Ovary (tissue), 9 donors: ENCODE data around the gene GTF3C1. TPM values are rescaled to one million over a fixed set of nuclear protein-coding genes. Genes with fewer than 3 reads are reported as not detected.

Experiments used
- DNase-seq, 5 donors: peaks; one replicate each; pipeline ENCODE4 v3.0.0-alpha.2; 2019 to 2020
- H3K27ac ChIP-seq, 2 donors: fragments of 200-600 bp; one replicate each; pipeline versions ENCODE4 v1.5.1 to v1.8.0; 2019 to 2022
- H3K27me3 ChIP-seq: fragments of 200-600 bp; one replicate; pipeline ENCODE4 v1.8.0; 2022
- H3K36me3 ChIP-seq: fragments of 200-600 bp; sonication (generic); one replicate; pipeline ENCODE4 v1.5.1; 2019
- H3K4me1 ChIP-seq: one replicate; pipeline ENCODE4 v1.8.1; 2013; ENCODE audit warnings: mild to moderate bottlenecking, moderate library complexity; ENCODE audit not compliant: insufficient read depth
- H3K4me3 ChIP-seq: fragments of 200-600 bp; sonication (generic); one replicate; pipeline ENCODE4 v1.5.1; 2017
- H3K9me3 ChIP-seq, 2 donors: fragments of 200-600 bp in 1 of 2; sonication (generic) in 1 of 2; one replicate each; pipeline versions ENCODE4 v1.5.1 to v1.8.1; 2013 to 2019; ENCODE audit warnings: mild to moderate bottlenecking in 1 of 2, moderate library complexity in 1 of 2
- CTCF ChIP-seq, 3 donors: fragments of 450-650 bp in 2 of 3; fragments of 200-600 bp in 1 of 3; IDR thresholded peaks; one replicate each; pipeline versions ENCODE4 v1.5.1 to v1.8.0; 2016 to 2022; ENCODE audit warnings: antibody characterized with exemption in 3 of 3, mild to moderate bottlenecking in 1 of 3
- EP300 ChIP-seq: sonication (generic); formaldehyde crosslinking; IDR thresholded peaks from one replicate; pipeline ENCODE4 v1.6.1; 2017; ENCODE audit warnings: antibody characterized with exemption
- POLR2A ChIP-seq: fragments of 450-650 bp; IDR thresholded peaks from one replicate; pipeline ENCODE4 v1.6.1; 2017; ENCODE audit warnings: antibody characterized with exemption, mild to moderate bottlenecking, moderate library complexity
- WGBS, 3 donors: extraction: QIAGEN DNeasy Blood & Tissue Kit in 1 of 3; methylation state at CpG; one replicate each; pipeline versions ENCODE4 v1.1.5 to v1.1.7; 2013 to 2017; 5-methylcytosine and 5-hydroxymethylcytosine counted together
- intact Hi-C, 4 donors: fragments of 100-400 bp; cut with DNase I; formaldehyde crosslinking; loops; one replicate each; pipeline versions ENCODE4 v1.11.0 to v1.15.1; 2022 to 2023
- polyA plus RNA-seq, 2 donors: library from polyadenylated mRNA; stranded (reverse); fragments of 200-250 nt in 1 of 2; fragments of 350-450 nt in 1 of 2; fragmentation: Illumina TruSeq in 1 of 2; extraction: RNeasy Lipid Tissue Mini Kit (QIAGEN cat#74804) in 1 of 2; gene quantifications; one replicate each; pipeline ENCODE4 v1.2.3, GENCODE V29; 2013 to 2014
- total RNA-seq, 7 donors: library from RNA; depleted of rRNA in 2 of 7; stranded (reverse); fragments of >200 nt in 2 of 7; fragmentation: NEBNext Ultra II Directional in 3 of 7; extraction: Animal tissue kit (Norgen Biotek cat#: 25700) in 3 of 7; gene quantifications; one replicate each; pipeline versions ENCODE4 v1.1.0 to v1.2.4, GENCODE V29; 2016 to 2023
- donor health status: DM: no; HTN: no; CAD: no; lungs with moderate emphysema.
- donor health status: DM: no; HTN: no; CAD: no.
- donor health status: Bipolar disorder and iron deficiency.
- donor health status: DM: yes; HTN: yes; CAD: no.
- donor health status: DM: no; HTN: no; CAD: no.
- donor health status: DM: yes; HTN: yes; CAD: no.

GTF3C1 gene
- total and polyA plus RNA-seq, 9 donors: 33.9 to 71.7 (median 52.7) TPM

GRCh38 chr16:27441998-27442397 is 107.7 kb downstream of the GTF3C1 start:
- TF ChIP-seq CTCF (IDR thresholded peaks at IDR 0.05) (no peak), POLR2A (no peak), EP300 (no peak)
- DNase-seq: no peak
- WGBS, 3 donors: 92 to 96% (median 94%) methylated on average over 8 of the region's 8 CpGs
- no peaks in the 10 kb centered on the region for H3K4me1 ChIP-seq
- no peaks in the 10 kb centered on the region for H3K27me3 ChIP-seq
- intact Hi-C loops: no loop called here
- H3K4me3 ChIP-seq: no peak overlapping the region
- no peaks in the 10 kb centered on the region for H3K36me3 ChIP-seq
- no peaks in the 10 kb centered on the region for H3K9me3 ChIP-seq
- no peak overlapping the region for H3K27ac ChIP-seq

- Histone ChIP-seq H3K4me1 (no peaks in the 10 kb centered on the region), H3K36me3 (no peaks in the 10 kb centered on the region), H3K27ac (no peak overlapping the region), H3K4me3 (no peak overlapping the region), H3K9me3 (no peaks in the 10 kb centered on the region), H3K27me3 (no peaks in the 10 kb centered on the region)
- DNase-seq: peak in 1 of 5 donors; percentile 39
- TF ChIP-seq EP300 (no peak), POLR2A (no peak), CTCF (IDR thresholded peaks at IDR 0.05) (no peak)
- intact Hi-C loops: no loop called here
- 15 to 45% (median 31%) methylated on average over 5 of the region's 5 CpGs for WGBS, 3 donors
Observed at GRCh38 chr16:27441276-27441675, 108.4 kb downstream of the GTF3C1 start.

- H3K27me3 ChIP-seq: no peaks in the 10 kb centered on the region
- DNase-seq: peak in 2 of 5 donors; percentile 1 to 8
Observed at GRCh38 chr16:27439271-27440018, 110.3 kb downstream of the GTF3C1 start.

GRCh38 chr16:27437946-27438345 is 111.8 kb downstream of the GTF3C1 start:
- WGBS, 3 donors: 89 to 90% (median 90%) methylated on average over 6 of the region's 6 CpGs
- no peaks in the 10 kb centered on the region for H3K27me3 ChIP-seq
- no peaks in the 10 kb centered on the region for H3K36me3 ChIP-seq
- intact Hi-C loops: no loop called here
- no peaks in the 10 kb centered on the region for H3K4me1 ChIP-seq
- no peak overlapping the region for H3K4me3 ChIP-seq
- no peak for TF ChIP-seq CTCF (IDR thresholded peaks at IDR 0.05)
- no peak for TF ChIP-seq POLR2A
- TF ChIP-seq EP300: no peak
- no peaks in the 10 kb centered on the region for H3K9me3 ChIP-seq
- H3K27ac ChIP-seq: no peak overlapping the region
- peak in 1 of 5 donors; percentile 2 for DNase-seq

More at GRCh38 chr16:27439271-27440018, 110.3 kb downstream of the GTF3C1 start:
- WGBS, 3 donors: 74 to 77% (median 74%) methylated on average over 18 of the region's 18 CpGs
- Histone ChIP-seq H3K9me3 (no peaks in the 10 kb centered on the region), H3K4me3 (no peak overlapping the region), H3K27ac (no peak overlapping the region), H3K36me3 (no peaks in the 10 kb centered on the region), H3K4me1 (no peaks in the 10 kb centered on the region)
- no peak for TF ChIP-seq POLR2A
- no peak for TF ChIP-seq EP300
- TF ChIP-seq CTCF (IDR thresholded peaks at IDR 0.05): no peak
- intact Hi-C loops: no loop called here
